Choroid plexus epithelial cell (primary cell): ENCODE data around the gene THEM4.

Experiments
- DNase-seq: peaks from one replicate; pipeline ENCODE4 v3.0.0-alpha.2; 2010; ENCODE audit warnings: low read depth
- H3K4me3 ChIP-seq: 2 replicates; pipeline ENCODE4 v1.5.1; 2011; ENCODE audit warnings: low read depth, mild to moderate bottlenecking, control low read depth, low read length, moderate library complexity
- CTCF ChIP-seq: conservative IDR thresholded peaks from 2 replicates; pipeline ENCODE4 v1.5.1; 2011; ENCODE audit warnings: low read depth, mild to moderate bottlenecking, control low read depth, inconsistent platforms, low read length, moderate library complexity

Gene THEM4

GRCh38 chr1:151839457-151840403, 69.6 kb downstream of the THEM4 start, which contains the start of gene C2CD4D:
Gene C2CD4D, minus strand, starts transcription at chr1:151839820. Its CDS starts 831 bp downstream, at chr1:151838989.
- no peak for TF ChIP-seq CTCF
- H3K4me3 ChIP-seq = peak within 1 kb of the TSS; percentile 39
- DNase-seq = peak; percentile 25

GRCh38 chr1:151839082-151839412, 70.3 kb downstream of the THEM4 start:
- DNase-seq = no peak
- H3K4me3 ChIP-seq = peak overlapping the region; percentile 2
- no peak for TF ChIP-seq CTCF

GRCh38 chr1:151838222-151839081, 70.9 kb downstream of the THEM4 start:
- TF ChIP-seq CTCF = no peak
- no peak for DNase-seq
- peak overlapping the region; percentile 30 for H3K4me3 ChIP-seq

GRCh38 chr1:151837884-151838221, 71.5 kb downstream of the THEM4 start:
- TF ChIP-seq CTCF = no peak
- no peak for DNase-seq
- H3K4me3 ChIP-seq = no peak overlapping the region

- TF ChIP-seq CTCF = no peak
- no peak for DNase-seq
- H3K4me3 ChIP-seq = no peak overlapping the region
Observed at GRCh38 chr1:151837197-151837596, 72.1 kb downstream of the THEM4 start.

- no peak overlapping the region for H3K4me3 ChIP-seq
- no peak for DNase-seq
Observed at GRCh38 chr1:151835596-151835995, 73.7 kb downstream of the THEM4 start.

More at GRCh38 chr1:151835596-151835995, 73.7 kb downstream of the THEM4 start:
- no peak for TF ChIP-seq CTCF
